ENCODE results near the gene SULT1E1. TPM values are rescaled to one million over a fixed set of nuclear protein-coding genes. Genes with fewer than 3 reads are reported as not detected.
A peak's percentile ranks its signal among the peaks of the same experiment; 100 is the strongest.

The SULT1E1 gene
- total RNA-seq, 2 experiments from 2014 or later, result not detected

- CTCF ChIA-PET, result interaction anchor here (0.6 to 2.8 kb wide), 27 partner anchors 9 to 342 kb away, joined by 3 to 19 read pairs (median 4); no protein-coding TSS in a partner anchor
- Mint-ChIP-seq H3K27me3 (ENCODE audit: low read depth) (no peaks in the 10 kb centered on the region), H3K27ac (no peak overlapping the region), H3K9me3 (peaks cover 2% of the 10 kb centered on the region), H3K4me3 (no peak overlapping the region), H3K4me1 (ENCODE audit: low read depth) (peaks cover 6% of the 10 kb centered on the region), H3K36me3 (ENCODE audit: low read depth) (no peaks in the 10 kb centered on the region)
- intact Hi-C loops (cut with micrococcal nuclease), result loop anchor here (1.0 to 10.0 kb wide), 6 partner anchors 51 to 1551 kb away; partner anchors contain the start of gene SULT1B1
- DNase-seq, result peak; percentile 78
These were observed 36.3 kb downstream of the SULT1E1 start for GRCh38 chr4:69823481-69824186.

DNA sequence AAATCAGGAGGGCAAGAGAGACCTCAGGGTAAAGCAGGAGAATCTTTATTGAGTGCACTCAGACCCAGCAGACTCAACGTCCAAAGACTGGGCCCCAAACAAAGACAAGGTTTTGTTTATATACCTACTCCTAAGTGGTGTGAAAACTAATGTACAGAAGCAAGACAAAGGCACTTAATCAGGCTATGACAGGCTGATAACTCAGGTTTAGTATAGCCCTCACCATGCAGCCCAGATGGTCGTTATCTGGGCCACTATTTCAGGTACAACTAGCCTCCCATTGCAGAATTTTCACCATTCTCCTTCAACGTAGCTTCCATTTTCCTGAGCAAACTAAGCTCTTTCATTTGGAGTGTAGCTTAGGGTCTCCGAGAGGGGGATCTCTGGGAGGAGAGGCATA is 36.9 kb downstream of the SULT1E1 start:
- peaks cover 6% of the 10 kb centered on the region for H3K4me1 Mint-ChIP-seq (ENCODE audit: low read depth)
- H3K9me3 Mint-ChIP-seq, result peaks cover 2% of the 10 kb centered on the region
- no peak overlapping the region for H3K4me3 Mint-ChIP-seq
- intact Hi-C loops (cut with micrococcal nuclease), result loop anchor here (1.0 to 10.0 kb wide), 6 partner anchors 51 to 1551 kb away; partner anchors contain the start of gene SULT1B1
- no peak overlapping the region for H3K27ac Mint-ChIP-seq
- DNase-seq, result no peak
- CTCF ChIA-PET, result interaction anchor here (0.6 to 2.8 kb wide), 21 partner anchors 10 to 341 kb away, joined by 3 to 19 read pairs (median 4); no protein-coding TSS in a partner anchor
- no peaks in the 10 kb centered on the region for H3K36me3 Mint-ChIP-seq (ENCODE audit: low read depth)
- no peaks in the 10 kb centered on the region for H3K27me3 Mint-ChIP-seq (ENCODE audit: low read depth)

GRCh38 chr4:69822198-69822597 is 37.7 kb downstream of the SULT1E1 start:
- Mint-ChIP-seq H3K9me3 (peaks cover 2% of the 10 kb centered on the region), H3K4me1 (ENCODE audit: low read depth) (peaks cover 6% of the 10 kb centered on the region), H3K4me3 (no peak overlapping the region), H3K27ac (no peak overlapping the region), H3K36me3 (ENCODE audit: low read depth) (no peaks in the 10 kb centered on the region), H3K27me3 (ENCODE audit: low read depth) (no peaks in the 10 kb centered on the region)
- no peak for DNase-seq
- intact Hi-C loops (cut with micrococcal nuclease), result loop anchor here (5.0 to 10.0 kb wide), 2 partner anchors 1327 to 1550 kb away; no protein-coding TSS in a partner anchor
- CTCF ChIA-PET, result interaction anchor here (0.6 to 0.8 kb wide), 2 partner anchors 22 to 132 kb away, joined by 3 read pairs; no protein-coding TSS in a partner anchor

DNA sequence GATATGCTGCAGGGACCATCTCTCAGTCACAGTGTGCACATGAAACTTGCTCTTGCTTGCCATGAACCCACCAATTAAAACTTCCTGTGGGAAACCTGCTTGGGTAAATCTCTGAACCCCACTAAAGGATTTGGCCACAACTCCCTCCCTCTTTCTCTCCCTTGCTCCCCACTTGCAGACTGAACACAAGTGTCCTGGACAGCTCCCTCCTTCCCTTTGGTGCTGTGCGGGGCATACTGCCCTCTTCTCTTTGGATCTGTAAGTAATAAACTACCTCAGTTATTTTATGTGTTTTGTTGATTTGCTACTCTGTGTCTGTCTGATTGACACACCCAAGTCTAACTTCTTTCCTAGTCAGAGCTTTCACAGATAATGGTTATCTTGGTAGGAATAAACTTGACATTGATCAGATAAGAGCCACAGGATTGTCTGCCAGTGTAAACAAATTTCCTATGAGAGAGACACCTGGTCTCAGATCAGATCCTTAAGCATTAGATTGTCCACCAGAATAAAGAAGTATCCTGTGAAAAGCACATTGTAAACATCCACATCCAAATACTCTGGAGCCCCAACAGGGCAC is 41.8 kb downstream of the SULT1E1 start:
- CTCF ChIA-PET, result no interaction called here

GRCh38 chr4:69816236-69816635 is 43.7 kb downstream of the SULT1E1 start:
- DNase-seq, result no peak
- Mint-ChIP-seq H3K36me3 (ENCODE audit: low read depth) (no peaks in the 10 kb centered on the region), H3K4me1 (ENCODE audit: low read depth) (no peaks in the 10 kb centered on the region), H3K9me3 (peaks cover 2% of the 10 kb centered on the region), H3K4me3 (no peak overlapping the region), H3K27me3 (ENCODE audit: low read depth) (no peaks in the 10 kb centered on the region), H3K27ac (no peak overlapping the region)
- CTCF ChIA-PET, result no interaction called here
- intact Hi-C loops (cut with micrococcal nuclease), result no loop called here

More for the DNA sequence above, 41.8 kb downstream of the SULT1E1 start:
- intact Hi-C loops (cut with micrococcal nuclease), result no loop called here
- DNase-seq, result no peak
- no peaks in the 10 kb centered on the region for H3K36me3 Mint-ChIP-seq (ENCODE audit: low read depth)
- H3K4me3 Mint-ChIP-seq, result no peak overlapping the region
- peaks cover 2% of the 10 kb centered on the region for H3K9me3 Mint-ChIP-seq
- H3K27me3 Mint-ChIP-seq (ENCODE audit: low read depth), result no peaks in the 10 kb centered on the region
- H3K27ac Mint-ChIP-seq, result no peak overlapping the region
- H3K4me1 Mint-ChIP-seq (ENCODE audit: low read depth), result no peaks in the 10 kb centered on the region

DNA sequence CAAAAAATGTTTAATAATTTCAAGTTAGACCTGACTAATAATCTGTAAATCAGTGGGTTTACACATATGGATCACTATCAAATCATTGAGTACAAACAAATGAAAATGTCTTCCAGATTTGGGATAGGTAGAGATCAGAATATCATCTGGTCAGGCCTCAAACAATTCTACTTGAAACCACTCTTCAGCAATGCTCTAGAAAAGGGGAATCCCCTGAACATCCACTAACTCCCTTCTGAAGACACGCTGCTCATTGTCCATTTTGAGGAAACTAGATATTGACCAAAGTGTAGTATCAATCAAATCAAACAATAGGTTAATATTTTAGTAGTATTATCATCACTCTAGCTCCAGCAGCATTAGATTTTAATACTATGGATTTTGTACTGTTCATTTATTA is 46.3 kb downstream of the SULT1E1 start:
- Mint-ChIP-seq H3K4me3 (no peak overlapping the region), H3K27ac (no peak overlapping the region), H3K9me3 (no peaks in the 10 kb centered on the region), H3K27me3 (ENCODE audit: low read depth) (no peaks in the 10 kb centered on the region), H3K36me3 (ENCODE audit: low read depth) (no peaks in the 10 kb centered on the region), H3K4me1 (ENCODE audit: low read depth) (peaks cover 4% of the 10 kb centered on the region)
- CTCF ChIA-PET, result no interaction called here
- intact Hi-C loops (cut with micrococcal nuclease), result no loop called here
- DNase-seq, result no peak

- Mint-ChIP-seq H3K36me3 (ENCODE audit: low read depth) (peaks cover 2% of the 10 kb centered on the region), H3K27ac (no peak overlapping the region), H3K4me1 (ENCODE audit: low read depth) (peaks cover 6% of the 10 kb centered on the region), H3K27me3 (ENCODE audit: low read depth) (no peaks in the 10 kb centered on the region), H3K9me3 (no peaks in the 10 kb centered on the region), H3K4me3 (no peak overlapping the region)
- CTCF ChIA-PET, result no interaction called here
- no peak for DNase-seq
- intact Hi-C loops (cut with micrococcal nuclease), result no loop called here
These were observed 48.8 kb downstream of the SULT1E1 start for GRCh38 chr4:69811166-69811565.

DNA sequence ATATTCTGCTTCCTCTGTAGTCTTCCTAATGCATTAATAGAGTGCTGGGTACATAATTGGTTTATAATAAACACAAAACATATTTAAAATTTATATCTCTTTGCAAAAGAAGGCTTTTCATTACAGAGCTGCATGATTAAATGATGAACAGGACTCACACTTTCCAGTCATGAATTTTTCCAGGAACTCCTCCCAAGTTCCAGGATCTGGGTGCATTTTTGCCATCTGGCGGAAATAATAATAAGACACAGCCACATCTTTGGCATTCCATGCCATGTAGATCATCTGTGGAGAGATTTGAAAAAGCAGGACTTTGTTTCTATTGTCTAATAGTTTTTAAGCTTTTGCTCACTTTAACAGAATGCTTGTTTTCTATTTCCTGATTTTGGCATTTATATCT is 59.3 kb downstream of the SULT1E1 start:
- no peak for DNase-seq
- no peak overlapping the region for H3K27ac Mint-ChIP-seq
- CTCF ChIA-PET, result no interaction called here
- no peaks in the 10 kb centered on the region for H3K9me3 Mint-ChIP-seq
- H3K36me3 Mint-ChIP-seq (ENCODE audit: low read depth), result no peaks in the 10 kb centered on the region
- no peak overlapping the region for H3K4me3 Mint-ChIP-seq
- H3K4me1 Mint-ChIP-seq (ENCODE audit: low read depth), result no peaks in the 10 kb centered on the region
- H3K27me3 Mint-ChIP-seq (ENCODE audit: low read depth), result no peaks in the 10 kb centered on the region
- intact Hi-C loops (cut with micrococcal nuclease), result no loop called here

GRCh38 chr4:69799337-69799736 is 60.6 kb downstream of the SULT1E1 start:
- Mint-ChIP-seq H3K27ac (no peak overlapping the region), H3K9me3 (no peaks in the 10 kb centered on the region), H3K27me3 (ENCODE audit: low read depth) (no peaks in the 10 kb centered on the region), H3K4me3 (no peak overlapping the region), H3K36me3 (ENCODE audit: low read depth) (no peaks in the 10 kb centered on the region), H3K4me1 (ENCODE audit: low read depth) (no peaks in the 10 kb centered on the region)
- DNase-seq, result no peak
- CTCF ChIA-PET, result no interaction called here
- intact Hi-C loops (cut with micrococcal nuclease), result no loop called here

DNA sequence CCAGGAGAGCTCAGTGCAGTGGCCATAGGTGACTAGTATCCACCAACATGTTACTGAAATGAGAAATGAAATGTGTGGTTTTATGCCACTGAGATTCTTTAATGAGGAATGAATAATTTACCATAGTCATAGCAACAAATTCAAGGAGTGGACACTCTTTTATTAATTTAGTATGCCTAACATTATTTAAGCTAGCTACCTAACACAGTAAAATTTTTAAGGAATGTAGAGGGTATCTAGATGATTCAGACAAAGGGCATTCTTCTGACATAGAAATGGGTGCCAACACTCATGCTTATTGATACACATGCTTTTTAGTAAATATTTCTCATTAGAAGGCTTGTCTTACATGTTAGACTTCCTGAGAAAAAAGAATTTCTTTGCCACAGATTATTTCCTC is 66.2 kb downstream of the SULT1E1 start:
- H3K4me3 Mint-ChIP-seq, result no peak overlapping the region
- H3K27me3 Mint-ChIP-seq (ENCODE audit: low read depth), result no peaks in the 10 kb centered on the region
- intact Hi-C loops (cut with micrococcal nuclease), result no loop called here
- H3K4me1 Mint-ChIP-seq (ENCODE audit: low read depth), result no peaks in the 10 kb centered on the region
- CTCF ChIA-PET, result no interaction called here
- no peak overlapping the region for H3K27ac Mint-ChIP-seq
- no peaks in the 10 kb centered on the region for H3K9me3 Mint-ChIP-seq
- no peak for DNase-seq
- no peaks in the 10 kb centered on the region for H3K36me3 Mint-ChIP-seq (ENCODE audit: low read depth)

Other genes starting within 250 kb of the SULT1E1 start
- not detected for gene UGT2A2, start 220.5 kb downstream of the SULT1E1 start, total RNA-seq
- gene UGT2A1, start 206.9 kb downstream of the SULT1E1 start, total RNA-seq, result not detected
- 1 to 10 TPM; 4.3 to 5.4 TPM for gene SULT1B1, start 99.5 kb downstream of the SULT1E1 start, total RNA-seq
- not detected for gene CSN1S1, start 70.9 kb upstream of the SULT1E1 start, total RNA-seq
- gene CSN2, start 105.6 kb upstream of the SULT1E1 start, total RNA-seq, result not detected
- not detected for gene STATH, start 135.8 kb upstream of the SULT1E1 start, total RNA-seq
- not detected for gene HTN3, start 168.3 kb upstream of the SULT1E1 start, total RNA-seq
- gene HTN1, start 190.3 kb upstream of the SULT1E1 start, total RNA-seq, result not detected